K562 (cell line): Measurements from ENCODE around the gene CCR8. TPM values are rescaled to one million over a fixed set of nuclear protein-coding genes. Genes with fewer than 3 reads are reported as not detected.

ENCODE experiments used
- ARID1B ChIP-seq: fragments of 450-650 bp; IDR thresholded peaks from 2 replicates; pipeline ENCODE4 v1.6.1; 2016; ENCODE audit warnings: antibody characterized with exemption, mild to moderate bottlenecking, inconsistent platforms
- EP300 ChIP-seq: IDR thresholded peaks from 2 replicates; pipeline ENCODE4 v1.6.1; 2012; ENCODE audit warnings: low read length, improper control_type of control experiment
- HCFC1 ChIP-seq: IDR thresholded peaks from 2 replicates; pipeline ENCODE4 v1.6.1; 2012; ENCODE audit warnings: low read depth, low read length, improper control_type of control experiment
- HNRNPL ChIP-seq: fragments of 200-400 bp; formaldehyde crosslinking; IDR thresholded peaks from 2 replicates; pipeline ENCODE4 v1.6.1; 2017; ENCODE audit warnings: low read depth, mild to moderate bottlenecking, low read length
- KLF6 ChIP-seq: fragments of 250-450 bp; sonication (Bioruptor Pico); IDR thresholded peaks from 2 replicates; pipeline ENCODE4 v1.4.0; 2020; ENCODE audit warnings: mild to moderate bottlenecking, moderate library complexity, borderline replicate concordance
- L3MBTL2 ChIP-seq: fragments of 450-650 bp; IDR thresholded peaks from 2 replicates; pipeline ENCODE4 v1.6.1; 2016; ENCODE audit warnings: mild to moderate bottlenecking, moderate library complexity
- RAD21 ChIP-seq, 2 experiments: fragments of 250-450 bp in 1 of 2; fragments of 450-650 bp in 1 of 2; sonication (Bioruptor Pico) in 1 of 2; formaldehyde crosslinking in 1 of 2; IDR thresholded peaks in 1 of 2; conservative IDR thresholded peaks in 1 of 2; 2 replicates each; pipeline versions ENCODE4 v1.4.0 to v1.8.0; 2020 to 2022; ENCODE audit warnings: mild to moderate bottlenecking in 2 of 2, moderate library complexity in 1 of 2
- SMARCB1 ChIP-seq: IDR thresholded peaks from 2 replicates; pipeline ENCODE4 v1.6.1; 2011; ENCODE audit warnings: improper control_type of control experiment, low read depth; ENCODE audit not compliant: insufficient read length
- SMC3 ChIP-seq: conservative IDR thresholded peaks from 2 replicates; pipeline ENCODE4 v1.6.1; 2011; ENCODE audit warnings: low read depth, low read length, improper control_type of control experiment; ENCODE audit not compliant: insufficient read depth
- SRSF7 ChIP-seq: fragments of 200-400 bp; formaldehyde crosslinking; optimal IDR thresholded peaks from 2 replicates; pipeline ENCODE3; 2017; ENCODE audit warnings: mild to moderate bottlenecking, low read depth, low read length
- ZNF140 ChIP-seq: fragments of 250-450 bp; sonication (Bioruptor Pico); IDR thresholded peaks from 2 replicates; pipeline ENCODE4 v1.8.0; 2021; ENCODE audit warnings: moderate library complexity, mild to moderate bottlenecking, inconsistent platforms
- polyA plus RNA-seq, 8 experiments: library from polyadenylated mRNA; depleted of rRNA in 4 of 8; stranded (reverse) in 5 of 8; unstranded in 3 of 8; fragments of >200 nt; fragmentation: Nextera tagmentation in 2 of 8; fragmentation: Illumina TruSeq in 1 of 8; extraction: Ambion mirVana in 2 of 8; extraction: Trizol in 1 of 8; gene quantifications; 2 replicates each; pipeline versions ENCODE4 v1.2.1 to v1.2.3, GENCODE V29; 2011 to 2014; ENCODE audit warnings: inconsistent platforms in 1 of 8, missing spikeins in 1 of 8
- total RNA-seq, 7 experiments: library from RNA; depleted of rRNA in 6 of 7; stranded (reverse); fragments of >200 nt in 6 of 7; fragmentation: Illumina TruSeq in 2 of 7; extraction: Trizol in 2 of 7; gene quantifications; 2 replicates each; pipeline versions ENCODE4 v1.2.1 to v1.2.3, GENCODE V29; 2011 to 2021; ENCODE audit warnings: low replicate concordance in 1 of 7
- TF ChIP-seq, protein P1 (sequence below): fragments of 450-650 bp; IDR thresholded peaks from 2 replicates; pipeline ENCODE4 v1.6.1; 2017; ENCODE audit warnings: antibody characterized with exemption
- TF ChIP-seq, protein P2 (sequence below): fragments of 250-450 bp; sonication (Bioruptor Pico); IDR thresholded peaks from 2 replicates; pipeline ENCODE4 v1.5.0; 2021
- TF ChIP-seq, protein P3 (sequence below): fragments of 250-450 bp; sonication (Bioruptor Pico); IDR thresholded peaks from 2 replicates; pipeline ENCODE4 v1.5.0; 2021; ENCODE audit warnings: mild to moderate bottlenecking, borderline replicate concordance
- TF ChIP-seq, protein P4 (sequence below): sonication (generic); formaldehyde crosslinking; IDR thresholded peaks from 2 replicates; pipeline ENCODE4 v1.9.0; 2022; ENCODE audit warnings: mild to moderate bottlenecking, missing genetic modification reagents
- TF ChIP-seq, protein P5 (sequence below): fragments of 450-650 bp; IDR thresholded peaks from 2 replicates; pipeline ENCODE4 v1.6.1; 2016
- TF ChIP-seq, protein P6 (sequence below): fragments of 250-450 bp; sonication (Bioruptor Pico); IDR thresholded peaks from 2 replicates; pipeline ENCODE4 v1.9.0; 2021; ENCODE audit warnings: mild to moderate bottlenecking
- TF ChIP-seq, protein P7 (sequence below), 3 experiments: IDR thresholded peaks in 2 of 3; conservative IDR thresholded peaks in 1 of 3; 2 replicates each; pipeline ENCODE4 v1.5.1; 2011 to 2012; ENCODE audit warnings: low read length in 3 of 3, mild to moderate bottlenecking in 3 of 3, control low read depth in 2 of 3, improper control_type of control experiment in 1 of 3, inconsistent platforms in 1 of 3, low read depth in 1 of 3, mixed read lengths in 1 of 3, moderate library complexity in 1 of 3; ENCODE audit not compliant: insufficient read depth in 2 of 3

Gene CCR8
- total and polyA plus RNA-seq, 9 of the 15 experiments (the other 6 are each of a cell fraction or from before 2014, with no cell fraction given) = not detected

DNA sequence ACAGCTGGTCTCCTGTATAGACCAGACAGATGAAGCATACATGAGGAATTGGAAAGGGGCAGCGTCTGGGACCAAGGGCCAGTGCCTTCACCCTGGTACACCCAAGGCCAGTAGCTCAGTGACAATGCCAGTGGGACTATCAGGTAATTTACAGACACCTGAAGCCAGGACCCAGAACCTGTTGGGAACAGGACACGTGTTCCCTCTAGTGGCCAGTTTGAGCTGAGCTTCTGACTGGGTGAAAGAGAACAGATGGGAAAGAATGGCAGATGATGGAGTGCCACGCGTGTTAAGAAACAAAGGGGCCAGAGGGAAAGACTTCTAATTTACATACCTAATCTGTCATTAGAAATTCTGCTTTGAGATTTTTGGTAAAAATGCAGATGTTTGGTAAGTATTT lies 48.6 kb downstream of the CCR8 start (continued):
- TF ChIP-seq, protein P1, sequence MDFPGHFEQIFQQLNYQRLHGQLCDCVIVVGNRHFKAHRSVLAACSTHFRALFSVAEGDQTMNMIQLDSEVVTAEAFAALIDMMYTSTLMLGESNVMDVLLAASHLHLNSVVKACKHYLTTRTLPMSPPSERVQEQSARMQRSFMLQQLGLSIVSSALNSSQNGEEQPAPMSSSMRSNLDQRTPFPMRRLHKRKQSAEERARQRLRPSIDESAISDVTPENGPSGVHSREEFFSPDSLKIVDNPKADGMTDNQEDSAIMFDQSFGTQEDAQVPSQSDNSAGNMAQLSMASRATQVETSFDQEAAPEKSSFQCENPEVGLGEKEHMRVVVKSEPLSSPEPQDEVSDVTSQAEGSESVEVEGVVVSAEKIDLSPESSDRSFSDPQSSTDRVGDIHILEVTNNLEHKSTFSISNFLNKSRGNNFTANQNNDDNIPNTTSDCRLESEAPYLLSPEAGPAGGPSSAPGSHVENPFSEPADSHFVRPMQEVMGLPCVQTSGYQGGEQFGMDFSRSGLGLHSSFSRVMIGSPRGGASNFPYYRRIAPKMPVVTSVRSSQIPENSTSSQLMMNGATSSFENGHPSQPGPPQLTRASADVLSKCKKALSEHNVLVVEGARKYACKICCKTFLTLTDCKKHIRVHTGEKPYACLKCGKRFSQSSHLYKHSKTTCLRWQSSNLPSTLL = no peak
- TF ChIP-seq L3MBTL2 = no peak
- TF ChIP-seq HNRNPL = no peak
- TF ChIP-seq HCFC1 = no peak
- TF ChIP-seq SMARCB1 = no peak
- TF ChIP-seq, protein P2, sequence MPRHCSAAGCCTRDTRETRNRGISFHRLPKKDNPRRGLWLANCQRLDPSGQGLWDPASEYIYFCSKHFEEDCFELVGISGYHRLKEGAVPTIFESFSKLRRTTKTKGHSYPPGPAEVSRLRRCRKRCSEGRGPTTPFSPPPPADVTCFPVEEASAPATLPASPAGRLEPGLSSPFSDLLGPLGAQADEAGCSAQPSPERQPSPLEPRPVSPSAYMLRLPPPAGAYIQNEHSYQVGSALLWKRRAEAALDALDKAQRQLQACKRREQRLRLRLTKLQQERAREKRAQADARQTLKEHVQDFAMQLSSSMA (CRISPR knock-in tag) = no peak
- TF ChIP-seq EP300 = no peak
- TF ChIP-seq, protein P3, sequence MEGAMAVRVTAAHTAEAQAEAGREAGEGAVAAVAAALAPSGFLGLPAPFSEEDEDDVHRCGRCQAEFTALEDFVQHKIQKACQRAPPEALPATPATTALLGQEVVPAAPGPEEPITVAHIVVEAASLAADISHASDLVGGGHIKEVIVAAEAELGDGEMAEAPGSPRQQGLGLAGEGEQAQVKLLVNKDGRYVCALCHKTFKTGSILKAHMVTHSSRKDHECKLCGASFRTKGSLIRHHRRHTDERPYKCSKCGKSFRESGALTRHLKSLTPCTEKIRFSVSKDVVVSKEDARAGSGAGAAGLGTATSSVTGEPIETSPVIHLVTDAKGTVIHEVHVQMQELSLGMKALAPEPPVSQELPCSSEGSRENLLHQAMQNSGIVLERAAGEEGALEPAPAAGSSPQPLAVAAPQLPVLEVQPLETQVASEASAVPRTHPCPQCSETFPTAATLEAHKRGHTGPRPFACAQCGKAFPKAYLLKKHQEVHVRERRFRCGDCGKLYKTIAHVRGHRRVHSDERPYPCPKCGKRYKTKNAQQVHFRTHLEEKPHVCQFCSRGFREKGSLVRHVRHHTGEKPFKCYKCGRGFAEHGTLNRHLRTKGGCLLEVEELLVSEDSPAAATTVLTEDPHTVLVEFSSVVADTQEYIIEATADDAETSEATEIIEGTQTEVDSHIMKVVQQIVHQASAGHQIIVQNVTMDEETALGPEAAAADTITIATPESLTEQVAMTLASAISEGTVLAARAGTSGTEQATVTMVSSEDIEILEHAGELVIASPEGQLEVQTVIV (CRISPR knock-in tag) = no peak
- no peak for TF ChIP-seq ARID1B
- no peak for TF ChIP-seq KLF6 (CRISPR knock-in tag)
- TF ChIP-seq, protein P4, sequence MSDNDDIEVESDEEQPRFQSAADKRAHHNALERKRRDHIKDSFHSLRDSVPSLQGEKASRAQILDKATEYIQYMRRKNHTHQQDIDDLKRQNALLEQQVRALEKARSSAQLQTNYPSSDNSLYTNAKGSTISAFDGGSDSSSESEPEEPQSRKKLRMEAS (CRISPR knock-in tag) = peak; percentile 43; the same call in 1 of the 2 replicates
- TF ChIP-seq RAD21 (CRISPR knock-in tag; conservative IDR thresholded peaks at IDR 0.05 in 1 of 2, IDR thresholded peaks at IDR 0.05 in 1 of 2) = peak; percentile 84 to 92
- TF ChIP-seq, protein P5, sequence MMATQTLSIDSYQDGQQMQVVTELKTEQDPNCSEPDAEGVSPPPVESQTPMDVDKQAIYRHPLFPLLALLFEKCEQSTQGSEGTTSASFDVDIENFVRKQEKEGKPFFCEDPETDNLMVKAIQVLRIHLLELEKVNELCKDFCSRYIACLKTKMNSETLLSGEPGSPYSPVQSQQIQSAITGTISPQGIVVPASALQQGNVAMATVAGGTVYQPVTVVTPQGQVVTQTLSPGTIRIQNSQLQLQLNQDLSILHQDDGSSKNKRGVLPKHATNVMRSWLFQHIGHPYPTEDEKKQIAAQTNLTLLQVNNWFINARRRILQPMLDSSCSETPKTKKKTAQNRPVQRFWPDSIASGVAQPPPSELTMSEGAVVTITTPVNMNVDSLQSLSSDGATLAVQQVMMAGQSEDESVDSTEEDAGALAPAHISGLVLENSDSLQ = peak; percentile 21; the same call in 1 of the 2 replicates
- no peak for TF ChIP-seq ZNF140 (CRISPR knock-in tag)
- no peak for TF ChIP-seq SRSF7
- TF ChIP-seq SMC3 = peak; percentile 42; the same call in 1 of the 2 replicates
- TF ChIP-seq, protein P6, sequence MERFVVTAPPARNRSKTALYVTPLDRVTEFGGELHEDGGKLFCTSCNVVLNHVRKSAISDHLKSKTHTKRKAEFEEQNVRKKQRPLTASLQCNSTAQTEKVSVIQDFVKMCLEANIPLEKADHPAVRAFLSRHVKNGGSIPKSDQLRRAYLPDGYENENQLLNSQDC (CRISPR knock-in tag) = no peak
- TF ChIP-seq, protein P7, sequence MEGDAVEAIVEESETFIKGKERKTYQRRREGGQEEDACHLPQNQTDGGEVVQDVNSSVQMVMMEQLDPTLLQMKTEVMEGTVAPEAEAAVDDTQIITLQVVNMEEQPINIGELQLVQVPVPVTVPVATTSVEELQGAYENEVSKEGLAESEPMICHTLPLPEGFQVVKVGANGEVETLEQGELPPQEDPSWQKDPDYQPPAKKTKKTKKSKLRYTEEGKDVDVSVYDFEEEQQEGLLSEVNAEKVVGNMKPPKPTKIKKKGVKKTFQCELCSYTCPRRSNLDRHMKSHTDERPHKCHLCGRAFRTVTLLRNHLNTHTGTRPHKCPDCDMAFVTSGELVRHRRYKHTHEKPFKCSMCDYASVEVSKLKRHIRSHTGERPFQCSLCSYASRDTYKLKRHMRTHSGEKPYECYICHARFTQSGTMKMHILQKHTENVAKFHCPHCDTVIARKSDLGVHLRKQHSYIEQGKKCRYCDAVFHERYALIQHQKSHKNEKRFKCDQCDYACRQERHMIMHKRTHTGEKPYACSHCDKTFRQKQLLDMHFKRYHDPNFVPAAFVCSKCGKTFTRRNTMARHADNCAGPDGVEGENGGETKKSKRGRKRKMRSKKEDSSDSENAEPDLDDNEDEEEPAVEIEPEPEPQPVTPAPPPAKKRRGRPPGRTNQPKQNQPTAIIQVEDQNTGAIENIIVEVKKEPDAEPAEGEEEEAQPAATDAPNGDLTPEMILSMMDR (IDR thresholded peaks at IDR 0.05 in 2 of 3, conservative IDR thresholded peaks at IDR 0.05 in 1 of 3; ENCODE audit: insufficient read depth in 2 of 3, low read depth in 1 of 3, low read length in 3 of 3) = peak; percentile 79 to 93 (median 87)
